Effector memory CD8-positive, alpha-beta T cell (primary cell): Measurements from ENCODE around the gene TCHH.

Experiments
- ATAC-seq: fragments of 150-1000 bp; cut with Tn5 transposase; replicated peaks from 2 replicates; pipeline ENCODE4 v1.10.0; 2021; ENCODE audit warnings: mild to moderate bottlenecking, moderate library complexity
- DNase-seq, 3 experiments: peaks; one replicate each; pipeline ENCODE4 v3.0.0; 2021
- H3K27ac Mint-ChIP-seq, 2 donors: one replicate each; pipeline ENCODE4 v1.8.0; 2022; ENCODE audit warnings: mild to moderate bottlenecking in 2 of 2, mixed read lengths in 2 of 2, moderate library complexity in 2 of 2
- H3K27me3 Mint-ChIP-seq, 2 donors: one replicate each; pipeline ENCODE4 v1.8.0; 2022; ENCODE audit warnings: mixed read lengths in 2 of 2
- H3K36me3 Mint-ChIP-seq: one replicate; pipeline ENCODE4 v1.8.0; 2022; ENCODE audit warnings: mild to moderate bottlenecking, moderate library complexity, mixed read lengths; ENCODE audit not compliant: insufficient read depth
- H3K4me1 Mint-ChIP-seq, 2 donors: one replicate each; pipeline ENCODE4 v1.8.0; 2022; ENCODE audit warnings: low read depth in 2 of 2, mixed read lengths in 2 of 2
- H3K4me3 Mint-ChIP-seq, 2 donors: one replicate each; pipeline ENCODE4 v1.8.0; 2022; ENCODE audit warnings: mild to moderate bottlenecking in 2 of 2, mixed read lengths in 2 of 2, moderate library complexity in 2 of 2
- H3K9me3 Mint-ChIP-seq, 2 donors: one replicate each; pipeline ENCODE4 v1.8.0; 2022; ENCODE audit warnings: mixed read lengths in 2 of 2

TCHH gene

GRCh38 chr1:152078831-152079441 lies 36.3 kb downstream of the TCHH start:
- H3K36me3 Mint-ChIP-seq = no peaks in the 10 kb centered on the region
- H3K9me3 Mint-ChIP-seq = no peaks in the 10 kb centered on the region
- no peak overlapping the region for H3K27ac Mint-ChIP-seq
- ATAC-seq (no peak), DNase-seq (no peak)
- no peaks in the 10 kb centered on the region for H3K4me1 Mint-ChIP-seq
- H3K4me3 Mint-ChIP-seq = no peak overlapping the region
- H3K27me3 Mint-ChIP-seq = peaks cover 28 to 33% of the 10 kb centered on the region in 2 donors

GRCh38 chr1:152072311-152072710 lies 42.9 kb downstream of the TCHH start:
- H3K4me1 Mint-ChIP-seq = no peaks in the 10 kb centered on the region
- H3K27ac Mint-ChIP-seq = no peak overlapping the region
- no peak overlapping the region for H3K4me3 Mint-ChIP-seq
- no peak for DNase-seq
- no peak for ATAC-seq
- no peaks in the 10 kb centered on the region for H3K36me3 Mint-ChIP-seq
- H3K27me3 Mint-ChIP-seq = peaks cover 54 to 60% of the 10 kb centered on the region in 2 donors
- H3K9me3 Mint-ChIP-seq = no peaks in the 10 kb centered on the region

GRCh38 chr1:152071123-152071522 lies 44.1 kb downstream of the TCHH start:
- Mint-ChIP-seq H3K27ac (no peak overlapping the region), H3K9me3 (no peaks in the 10 kb centered on the region), H3K27me3 (peaks cover 61 to 65% of the 10 kb centered on the region in 2 donors), H3K4me3 (no peak overlapping the region), H3K4me1 (no peaks in the 10 kb centered on the region), H3K36me3 (no peaks in the 10 kb centered on the region)
- no peak for ATAC-seq
- DNase-seq = no peak

- ATAC-seq (no peak), DNase-seq (no peak)
- Mint-ChIP-seq H3K27ac (no peak overlapping the region), H3K36me3 (no peaks in the 10 kb centered on the region), H3K4me1 (no peaks in the 10 kb centered on the region), H3K4me3 (no peak overlapping the region), H3K27me3 (peaks cover 63 to 64% of the 10 kb centered on the region in 2 donors), H3K9me3 (no peaks in the 10 kb centered on the region)
These were observed 47.3 kb downstream of the TCHH start for GRCh38 chr1:152067929-152068328.

GRCh38 chr1:152067150-152067549 lies 48.1 kb downstream of the TCHH start:
- no peak for DNase-seq
- Mint-ChIP-seq H3K36me3 (no peaks in the 10 kb centered on the region), H3K4me1 (no peaks in the 10 kb centered on the region), H3K27ac (no peak overlapping the region), H3K9me3 (no peaks in the 10 kb centered on the region), H3K4me3 (no peak overlapping the region), H3K27me3 (peaks cover 55 to 56% of the 10 kb centered on the region in 2 donors)
- ATAC-seq = no peak

- DNase-seq (no peak), ATAC-seq (no peak)
- Mint-ChIP-seq H3K4me3 (no peak overlapping the region), H3K9me3 (no peaks in the 10 kb centered on the region), H3K27me3 (peaks cover 28 to 31% of the 10 kb centered on the region in 2 donors), H3K4me1 (no peaks in the 10 kb centered on the region), H3K36me3 (no peaks in the 10 kb centered on the region), H3K27ac (no peak overlapping the region)
These were observed 53.3 kb downstream of the TCHH start for GRCh38 chr1:152061952-152062351.
